Measurements from ENCODE around the gene CERS5. TPM values are rescaled to one million over a fixed set of nuclear protein-coding genes. Genes with fewer than 3 reads are reported as not detected.

The CERS5 gene
- total RNA-seq, 1 experiment from 2014 or later = 62.6 TPM

DNA sequence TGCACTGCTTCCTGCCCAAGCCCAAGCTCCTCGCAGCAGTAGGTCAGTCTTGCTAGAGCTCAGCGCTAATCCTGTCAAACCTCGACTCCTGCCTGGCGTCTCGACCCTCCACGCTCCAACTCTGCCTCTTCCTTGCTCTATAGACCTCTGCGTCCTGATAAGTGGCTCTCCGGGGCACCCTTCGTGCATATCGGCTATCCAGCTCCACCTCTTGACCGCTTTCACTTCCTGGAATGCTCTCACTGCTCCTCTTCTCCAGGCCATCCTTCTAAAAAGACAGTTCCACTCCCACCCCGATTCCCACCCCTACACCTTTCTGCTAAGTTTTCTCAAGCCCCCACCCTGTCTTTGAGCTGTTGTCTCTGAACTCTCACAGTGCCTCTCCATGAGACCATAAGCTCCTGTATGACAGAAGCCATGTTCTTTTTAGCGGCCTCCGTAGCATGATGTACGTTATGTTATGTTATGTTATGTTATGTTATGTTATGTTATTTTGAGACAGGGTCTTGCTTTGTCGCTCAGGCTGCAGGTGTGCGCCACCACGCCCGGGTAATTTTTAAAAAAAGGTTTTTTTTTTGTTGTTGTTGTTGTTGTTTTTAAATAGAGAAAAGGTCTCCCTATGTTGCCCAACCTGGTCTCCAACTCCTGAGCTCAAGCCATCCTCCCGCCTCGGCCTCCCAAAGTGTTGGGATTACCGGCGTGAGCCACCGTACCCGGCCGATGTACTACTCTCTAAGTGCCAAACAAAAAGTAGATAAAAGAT, 54.5 kb downstream of the CERS5 start:
- TF ChIP-seq, protein P1, sequence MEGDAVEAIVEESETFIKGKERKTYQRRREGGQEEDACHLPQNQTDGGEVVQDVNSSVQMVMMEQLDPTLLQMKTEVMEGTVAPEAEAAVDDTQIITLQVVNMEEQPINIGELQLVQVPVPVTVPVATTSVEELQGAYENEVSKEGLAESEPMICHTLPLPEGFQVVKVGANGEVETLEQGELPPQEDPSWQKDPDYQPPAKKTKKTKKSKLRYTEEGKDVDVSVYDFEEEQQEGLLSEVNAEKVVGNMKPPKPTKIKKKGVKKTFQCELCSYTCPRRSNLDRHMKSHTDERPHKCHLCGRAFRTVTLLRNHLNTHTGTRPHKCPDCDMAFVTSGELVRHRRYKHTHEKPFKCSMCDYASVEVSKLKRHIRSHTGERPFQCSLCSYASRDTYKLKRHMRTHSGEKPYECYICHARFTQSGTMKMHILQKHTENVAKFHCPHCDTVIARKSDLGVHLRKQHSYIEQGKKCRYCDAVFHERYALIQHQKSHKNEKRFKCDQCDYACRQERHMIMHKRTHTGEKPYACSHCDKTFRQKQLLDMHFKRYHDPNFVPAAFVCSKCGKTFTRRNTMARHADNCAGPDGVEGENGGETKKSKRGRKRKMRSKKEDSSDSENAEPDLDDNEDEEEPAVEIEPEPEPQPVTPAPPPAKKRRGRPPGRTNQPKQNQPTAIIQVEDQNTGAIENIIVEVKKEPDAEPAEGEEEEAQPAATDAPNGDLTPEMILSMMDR (IDR thresholded peaks at IDR 0.05; ENCODE audit: insufficient read depth in 1 of 2, low read depth in 1 of 2, low read length in 1 of 2, severe bottlenecking in 1 of 2, unreplicated experiment in 1 of 2) = no peak
- H3K27me3 Mint-ChIP-seq (ENCODE audit: insufficient read depth, unreplicated experiment) = no peaks in the 10 kb centered on the region
- ChIA-PET POLR2A (interaction anchor here (0.5 to 2.3 kb wide), 17 partner anchors 8 to 371 kb away, joined by 3 to 30 read pairs (median 4); partner anchors contain the start of genes CERS5, FAM186A, SMARCD1 and TMBIM6), CTCF (interaction anchor here (0.6 to 4.4 kb wide), 34 partner anchors 9 to 202 kb away, joined by 3 to 105 read pairs (median 9); partner anchors contain the start of genes CERS5, GPD1 and SMARCD1)
- Histone ChIP-seq H3K27me3 (replicated peaks; ENCODE audit: control insufficient read depth, insufficient read depth, low read length) (no peaks in the 10 kb centered on the region), H3K9me3 (no peaks in the 10 kb centered on the region), H3K4me3 (ENCODE audit: low read depth, low read length) (peak overlapping the region; percentile 80), H3K36me3 (ENCODE audit: control insufficient read depth, insufficient read depth, low read length) (no peaks in the 10 kb centered on the region), H3K4me1 (peaks cover 24% of the 10 kb centered on the region)
- intact Hi-C loops (cut with micrococcal nuclease; ENCODE audit: unreplicated experiment) = loop anchor here (1.0 kb wide), 3 partner anchors 27 to 288 kb away; partner anchors contain the start of genes CERS5, LARP4 and SMARCD1
- peaks cover 17% of the 10 kb centered on the region for H3K4me1 Mint-ChIP-seq (ENCODE audit: low read depth, unreplicated experiment)
- no peaks in the 10 kb centered on the region for H3K9me3 Mint-ChIP-seq (ENCODE audit: unreplicated experiment)
- peak overlapping the region; percentile 100 for H3K4me3 Mint-ChIP-seq (ENCODE audit: unreplicated experiment)
- peak; percentile 68 to 70 for DNase-seq
- peaks cover 40% of the 10 kb centered on the region for H3K36me3 Mint-ChIP-seq (ENCODE audit: insufficient read depth, unreplicated experiment)
- TSS peak; percentile 24 for BruUV-seq (replicated peaks)
- H3K27ac Mint-ChIP-seq (ENCODE audit: unreplicated experiment) = peak overlapping the region; percentile 97

GRCh38 chr12:50111693-50112455, 55.3 kb downstream of the CERS5 start, which contains the start of gene COX14:
TSS of gene COX14 (plus strand) at chr12:50112236. CDS start at chr12:50120044, 7,808 bp downstream.
- CTCF ChIA-PET = interaction anchor here (0.6 to 4.4 kb wide), 37 partner anchors 8 to 1226 kb away, joined by 3 to 105 read pairs (median 8); partner anchors contain the start of genes CERS5, GPD1, NCKAP5L and SMARCD1
- no peaks in the 10 kb centered on the region for H3K9me3 ChIP-seq
- Mint-ChIP-seq H3K36me3 (ENCODE audit: insufficient read depth, unreplicated experiment) (peaks cover 32% of the 10 kb centered on the region), H3K4me1 (ENCODE audit: low read depth, unreplicated experiment) (peaks cover 17% of the 10 kb centered on the region), H3K4me3 (ENCODE audit: unreplicated experiment) (peak within 1 kb of the TSS; percentile 100), H3K9me3 (ENCODE audit: unreplicated experiment) (no peaks in the 10 kb centered on the region), H3K27ac (ENCODE audit: unreplicated experiment) (peak within 1 kb of the TSS; percentile 97), H3K27me3 (ENCODE audit: insufficient read depth, unreplicated experiment) (no peaks in the 10 kb centered on the region)
- no peaks in the 10 kb centered on the region for H3K27me3 ChIP-seq (replicated peaks; ENCODE audit: control insufficient read depth, insufficient read depth, low read length)
- TF ChIP-seq, protein P1 (IDR thresholded peaks at IDR 0.05; ENCODE audit: insufficient read depth in 1 of 2, low read depth in 1 of 2, low read length in 1 of 2, severe bottlenecking in 1 of 2, unreplicated experiment in 1 of 2) = peak; percentile 94 to 97
- BruUV-seq (replicated peaks) = no TSS peak
- H3K4me1 ChIP-seq = peaks cover 24% of the 10 kb centered on the region
- intact Hi-C loops (cut with micrococcal nuclease; ENCODE audit: unreplicated experiment) = loop anchor here (1.0 kb wide), 6 partner anchors 11 to 288 kb away; partner anchors contain the start of genes CERS5, LARP4, RACGAP1 and SMARCD1
- DNase-seq = peak; percentile 100
- H3K36me3 ChIP-seq (ENCODE audit: control insufficient read depth, insufficient read depth, low read length) = no peaks in the 10 kb centered on the region
- H3K4me3 ChIP-seq (ENCODE audit: low read depth, low read length) = peak within 1 kb of the TSS; percentile 80
- POLR2A ChIA-PET = interaction anchor here (0.5 to 2.3 kb wide), 21 partner anchors 9 to 1244 kb away, joined by 3 to 30 read pairs (median 4); partner anchors contain the start of genes CERS5, FAM186A, SMARCD1 and TMBIM6

- H3K36me3 ChIP-seq (ENCODE audit: control insufficient read depth, insufficient read depth, low read length) = no peaks in the 10 kb centered on the region
- H3K9me3 ChIP-seq = no peaks in the 10 kb centered on the region
- intact Hi-C loops (cut with micrococcal nuclease; ENCODE audit: unreplicated experiment) = loop anchor here (1.0 kb wide), 3 partner anchors 10 to 86 kb away; partner anchors contain the start of gene RACGAP1
- H3K27me3 Mint-ChIP-seq (ENCODE audit: insufficient read depth, unreplicated experiment) = no peaks in the 10 kb centered on the region
- no peak for DNase-seq
- H3K4me1 Mint-ChIP-seq (ENCODE audit: low read depth, unreplicated experiment) = peaks cover 17% of the 10 kb centered on the region
- CTCF ChIA-PET = interaction anchor here (0.6 to 4.4 kb wide), 32 partner anchors 8 to 1225 kb away, joined by 3 to 105 read pairs (median 8); partner anchors contain the start of genes CERS5, GPD1, NCKAP5L and SMARCD1
- TF ChIP-seq, protein P1 (IDR thresholded peaks at IDR 0.05; ENCODE audit: insufficient read depth in 1 of 2, low read depth in 1 of 2, low read length in 1 of 2, severe bottlenecking in 1 of 2, unreplicated experiment in 1 of 2) = no peak
- peaks cover 24% of the 10 kb centered on the region for H3K4me1 ChIP-seq
- no TSS peak for BruUV-seq (replicated peaks)
- H3K27ac Mint-ChIP-seq (ENCODE audit: unreplicated experiment) = peak overlapping the region; percentile 97
- H3K4me3 ChIP-seq (ENCODE audit: low read depth, low read length) = no peak overlapping the region
- no peaks in the 10 kb centered on the region for H3K9me3 Mint-ChIP-seq (ENCODE audit: unreplicated experiment)
- H3K27me3 ChIP-seq (replicated peaks; ENCODE audit: control insufficient read depth, insufficient read depth, low read length) = no peaks in the 10 kb centered on the region
- H3K4me3 Mint-ChIP-seq (ENCODE audit: unreplicated experiment) = peak overlapping the region; percentile 100
- peaks cover 28% of the 10 kb centered on the region for H3K36me3 Mint-ChIP-seq (ENCODE audit: insufficient read depth, unreplicated experiment)
- POLR2A ChIA-PET = interaction anchor here (0.5 to 2.3 kb wide), 10 partner anchors 17 to 370 kb away, joined by 3 to 30 read pairs (median 5); partner anchors contain the start of genes CERS5, SMARCD1 and TMBIM6
Measured at GRCh38 chr12:50111395-50111692, 55.8 kb downstream of the CERS5 start.

All from Caco-2 (cell line).